ENCODE data around the gene OR13D1.
"Not testable (repeated sequence)": the region's sequence is repeated elsewhere in the genome, so short reads cannot be mapped to it uniquely, and the experiment has no call there.

Gene OR13D1

GRCh38 chr9:104700306-104700705 lies 6.0 kb downstream of the OR13D1 start:
- DNase-seq (ENCODE audit: low read depth), result no peak
- TF ChIP-seq CTCF (IDR thresholded peaks at IDR 0.05; ENCODE audit: low read depth, low read length) (no peak), MAX (IDR thresholded peaks at IDR 0.05; ENCODE audit: low read depth, low read length) (no peak), MYC (IDR thresholded peaks at IDR 0.05; ENCODE audit: low read depth, low read length) (no peak), POLR2A (IDR thresholded peaks at IDR 0.05; ENCODE audit: extremely low read depth, insufficient read length) (no peak)
- no peak overlapping the region for H3K4me3 ChIP-seq (ENCODE audit: low read depth, low read length)

DNA sequence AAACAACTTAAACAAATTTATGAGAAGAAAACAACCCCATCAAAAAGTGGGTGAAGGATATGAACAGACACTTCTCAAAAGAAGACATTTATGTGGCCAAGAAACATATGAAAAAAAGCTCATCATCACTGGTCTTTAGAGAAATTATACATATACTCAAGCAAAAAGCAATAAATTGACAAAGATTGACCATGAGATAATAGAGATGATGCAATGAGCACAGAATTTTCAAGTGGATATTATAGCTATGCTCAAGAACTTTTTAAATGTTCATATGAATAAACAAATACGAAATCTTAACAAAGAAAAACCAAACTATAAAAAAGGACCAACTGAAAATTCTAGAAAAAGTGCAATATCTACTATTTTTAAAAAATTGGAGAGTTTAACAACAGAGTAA lies 14.4 kb downstream of the OR13D1 start:
- DNase-seq (ENCODE audit: low read depth); H3K4me3 ChIP-seq (ENCODE audit: low read depth, low read length): not testable (repeated sequence)

DNA sequence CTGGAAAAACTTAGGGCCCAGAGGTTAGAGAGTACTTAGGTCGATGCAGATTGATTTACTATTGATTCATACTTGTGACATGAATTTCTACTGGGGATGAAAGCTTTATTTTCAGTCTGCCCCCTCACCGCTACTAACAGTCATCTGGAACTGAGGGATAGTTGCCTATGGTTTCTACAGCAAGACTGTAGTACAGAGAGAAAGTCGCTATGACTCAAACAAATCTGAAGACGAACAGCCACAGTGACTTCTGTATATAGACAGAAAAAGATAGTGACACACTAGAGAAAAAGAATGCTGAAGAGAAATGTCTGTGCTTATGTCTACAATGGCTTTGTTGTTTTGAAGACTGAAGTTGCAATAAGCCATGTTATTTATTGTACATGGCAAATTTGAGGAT lies 17.3 kb downstream of the OR13D1 start:
- no peak for DNase-seq (ENCODE audit: low read depth)
- no peak for TF ChIP-seq MAX (IDR thresholded peaks at IDR 0.05; ENCODE audit: low read depth, low read length)
- no peak for TF ChIP-seq POLR2A (IDR thresholded peaks at IDR 0.05; ENCODE audit: extremely low read depth, insufficient read length)
- no peak for TF ChIP-seq MYC (IDR thresholded peaks at IDR 0.05; ENCODE audit: low read depth, low read length)
- TF ChIP-seq CTCF (IDR thresholded peaks at IDR 0.05; ENCODE audit: low read depth, low read length), result no peak
- H3K4me3 ChIP-seq (ENCODE audit: low read depth, low read length), result no peak overlapping the region

GRCh38 chr9:104725014-104725413 lies 30.7 kb downstream of the OR13D1 start:
- TF ChIP-seq POLR2A (IDR thresholded peaks at IDR 0.05; ENCODE audit: extremely low read depth, insufficient read length), result no peak
- no peak for TF ChIP-seq CTCF (IDR thresholded peaks at IDR 0.05; ENCODE audit: low read depth, low read length)
- TF ChIP-seq MAX (IDR thresholded peaks at IDR 0.05; ENCODE audit: low read depth, low read length), result no peak
- TF ChIP-seq MYC (IDR thresholded peaks at IDR 0.05; ENCODE audit: low read depth, low read length), result no peak
- DNase-seq (ENCODE audit: low read depth), result no peak

DNA sequence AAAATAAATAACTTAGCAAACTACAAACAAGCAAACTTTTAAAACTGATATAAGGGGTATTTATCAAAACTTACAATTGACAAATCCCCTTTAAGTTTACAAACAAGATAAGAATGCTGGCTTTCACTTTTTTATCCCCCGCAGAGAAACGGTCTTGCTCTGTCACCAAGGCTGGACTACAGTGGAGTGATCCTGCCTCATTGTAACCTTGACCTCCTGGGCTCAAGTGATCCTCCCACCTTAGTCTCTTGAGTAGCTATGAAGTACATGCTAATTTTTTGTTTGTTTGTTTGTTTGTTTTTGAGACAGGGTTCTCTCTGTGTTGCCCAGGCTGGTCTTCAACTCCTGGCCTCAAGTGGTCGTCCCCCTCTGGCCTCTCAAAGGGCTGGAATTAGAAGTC lies 44.1 kb downstream of the OR13D1 start:
- DNase-seq (ENCODE audit: low read depth), result no peak
- TF ChIP-seq MYC (IDR thresholded peaks at IDR 0.05; ENCODE audit: low read depth, low read length), result no peak
- TF ChIP-seq MAX (IDR thresholded peaks at IDR 0.05; ENCODE audit: low read depth, low read length), result no peak
- TF ChIP-seq CTCF (IDR thresholded peaks at IDR 0.05; ENCODE audit: low read depth, low read length), result no peak
- TF ChIP-seq POLR2A (IDR thresholded peaks at IDR 0.05; ENCODE audit: extremely low read depth, insufficient read length), result no peak
- no peak overlapping the region for H3K4me3 ChIP-seq (ENCODE audit: low read depth, low read length)

More at GRCh38 chr9:104725014-104725413, 30.7 kb downstream of the OR13D1 start:
- no peak overlapping the region for H3K4me3 ChIP-seq (ENCODE audit: low read depth, low read length)

DNA sequence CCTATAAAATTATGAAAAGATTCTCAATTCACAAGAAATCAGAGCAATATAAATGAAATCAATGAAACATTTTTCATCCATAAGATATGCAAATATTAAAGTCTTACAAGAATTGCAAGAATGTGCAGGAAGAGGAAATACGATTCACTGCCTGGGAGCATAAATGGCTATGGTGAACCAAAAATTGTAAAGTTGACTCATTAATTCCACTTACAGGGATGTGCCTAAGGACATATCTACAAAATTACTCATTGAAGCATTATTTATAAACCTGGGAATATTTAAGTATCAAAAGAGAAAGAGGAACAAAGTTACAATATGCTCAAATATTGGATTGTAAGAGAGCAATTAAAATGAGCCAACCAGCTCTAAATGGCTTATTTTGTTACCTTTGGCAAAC lies 46.3 kb downstream of the OR13D1 start:
- DNase-seq (ENCODE audit: low read depth), result no peak
- H3K4me3 ChIP-seq (ENCODE audit: low read depth, low read length), result no peak overlapping the region
- no peak for TF ChIP-seq CTCF (IDR thresholded peaks at IDR 0.05; ENCODE audit: low read depth, low read length)
- no peak for TF ChIP-seq POLR2A (IDR thresholded peaks at IDR 0.05; ENCODE audit: extremely low read depth, insufficient read length)
- no peak for TF ChIP-seq MAX (IDR thresholded peaks at IDR 0.05; ENCODE audit: low read depth, low read length)
- no peak for TF ChIP-seq MYC (IDR thresholded peaks at IDR 0.05; ENCODE audit: low read depth, low read length)

All from NB4 (cell line).